GM12801 (cell line): ENCODE results near the gene BABAM2.

ENCODE experiments used
- CTCF ChIP-seq: IDR thresholded peaks from one replicate; pipeline ENCODE4 v1.5.1; 2011; ENCODE audit warnings: control low read depth; ENCODE audit not compliant: insufficient read length; ENCODE audit errors: extremely low read depth

The BABAM2 gene

GRCh38 chr2:27954771-27955383 lies 64.3 kb downstream of the BABAM2 start:
- no peak for TF ChIP-seq CTCF

DNA sequence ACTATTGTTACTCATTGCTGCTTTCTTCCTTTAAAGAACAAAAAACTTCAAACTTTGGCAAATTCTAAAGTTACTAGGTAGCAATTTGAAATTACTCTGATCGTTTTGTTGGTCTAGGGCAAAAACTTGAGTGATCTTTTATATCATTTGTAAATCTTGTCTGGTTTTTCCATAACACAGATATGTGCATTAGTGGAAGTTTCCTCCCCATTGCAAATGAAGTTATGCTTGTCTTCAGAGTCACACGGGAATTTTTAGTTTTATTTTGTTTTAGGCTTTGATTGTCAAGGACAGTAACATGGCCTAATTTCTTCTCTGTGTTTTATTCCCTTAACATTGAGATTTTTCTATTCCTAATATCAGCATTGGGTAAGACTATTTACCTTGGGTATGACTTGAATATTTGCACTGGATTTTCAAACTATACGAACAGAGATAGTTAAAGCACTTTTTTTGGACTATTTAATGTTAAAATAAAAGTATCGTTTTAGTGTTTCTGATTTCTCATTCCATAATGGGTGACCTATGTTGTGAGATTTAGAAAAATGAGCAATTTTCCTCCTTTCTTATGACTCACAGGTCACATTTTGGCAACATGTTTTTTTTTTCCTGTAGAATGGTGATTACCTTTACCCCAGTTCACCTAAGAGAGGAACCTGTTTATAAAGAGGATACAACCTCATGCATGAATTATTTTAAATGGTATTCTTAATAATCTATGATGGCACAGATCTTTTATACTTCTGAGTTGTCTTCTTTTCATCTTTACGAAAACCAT lies 65.0 kb downstream of the BABAM2 start:
- TF ChIP-seq CTCF = no peak

DNA sequence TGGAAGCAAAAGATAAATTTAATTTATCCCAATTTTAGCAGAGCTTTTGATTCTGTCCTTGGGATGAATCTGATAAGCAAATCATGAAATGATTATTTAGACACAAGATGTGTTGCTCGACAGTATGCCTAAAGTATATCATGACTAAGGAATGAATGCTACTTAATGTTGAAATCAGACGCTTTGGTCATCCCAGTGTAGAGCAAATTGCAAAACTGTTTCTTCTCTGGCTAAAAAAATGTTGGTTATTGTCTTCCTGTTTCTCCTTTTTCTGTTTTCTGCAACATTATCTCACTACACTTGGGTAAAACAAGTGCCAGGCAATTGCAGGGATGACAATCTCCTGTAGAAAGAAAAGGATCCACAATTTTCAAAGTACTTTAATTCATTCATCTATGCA lies 66.4 kb downstream of the BABAM2 start:
- TF ChIP-seq CTCF = no peak

GRCh38 chr2:27958711-27959378 lies 68.3 kb downstream of the BABAM2 start:
- no peak for TF ChIP-seq CTCF

- TF ChIP-seq CTCF = no peak
These were observed 69.0 kb downstream of the BABAM2 start for GRCh38 chr2:27959496-27959895.

GRCh38 chr2:27960237-27960912 lies 69.8 kb downstream of the BABAM2 start:
- TF ChIP-seq CTCF = no peak

- TF ChIP-seq CTCF = no peak
These were observed 71.5 kb downstream of the BABAM2 start for GRCh38 chr2:27962006-27962405.
